Epithelial cell of esophagus (primary cell): ENCODE results near the gene ETS1.

Source experiments
- DNase-seq: peaks from one replicate; pipeline ENCODE4 v3.0.0; 2010; ENCODE audit warnings: low read depth
- H3K4me3 ChIP-seq: 2 replicates; pipeline ENCODE4 v1.5.1; 2011; ENCODE audit warnings: mild to moderate bottlenecking, low read length, control low read depth
- TF ChIP-seq, protein P1 (sequence below): IDR thresholded peaks from 2 replicates; pipeline ENCODE4 v1.5.1; 2011; ENCODE audit warnings: low read depth, mild to moderate bottlenecking, low read length, control low read depth, inconsistent platforms; ENCODE audit not compliant: insufficient read depth; ENCODE audit errors: missing control alignments

ETS1 gene

DNA sequence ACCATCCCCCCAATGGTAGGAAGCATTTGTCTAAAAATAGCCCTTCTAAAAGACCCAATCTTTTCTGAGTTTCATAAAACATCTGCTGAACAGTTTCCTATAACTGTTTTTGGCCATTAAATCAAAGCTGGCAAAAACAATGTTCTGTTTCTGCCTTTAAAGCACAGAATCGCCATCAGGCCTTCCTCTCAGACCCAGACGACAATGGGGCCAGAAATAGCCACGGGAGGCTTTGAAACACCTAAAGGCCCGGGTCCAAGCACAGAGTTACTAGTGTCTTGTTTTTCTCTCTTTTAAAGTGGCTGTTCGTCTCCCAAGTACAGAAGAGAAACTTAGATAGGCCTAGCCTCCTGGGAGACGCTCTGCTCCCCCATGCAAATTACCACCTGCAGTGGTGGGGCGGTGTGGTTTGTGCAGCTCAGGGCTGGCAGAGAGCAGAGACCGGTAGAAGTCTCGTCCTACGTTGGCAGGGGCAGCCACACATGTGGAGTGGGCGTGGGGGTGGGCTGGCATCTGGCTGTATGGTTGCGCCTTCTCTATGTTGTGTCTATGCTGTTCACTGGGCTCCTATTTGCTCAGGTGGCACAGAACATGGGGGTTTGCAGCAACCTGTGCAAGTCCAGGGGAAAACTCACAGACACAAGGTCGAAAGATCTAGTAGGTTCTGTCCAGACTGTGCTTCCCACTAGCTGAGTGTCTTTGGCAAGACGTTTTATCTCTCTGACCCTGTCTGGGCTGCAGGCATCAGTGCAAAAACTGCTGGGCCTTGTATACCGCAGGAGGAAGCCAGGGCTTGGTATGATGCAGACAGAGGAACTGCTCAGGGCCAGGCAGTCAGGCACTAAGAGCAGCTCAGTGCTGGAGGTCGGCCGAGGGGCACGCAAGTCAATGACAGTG lies 23.6 kb upstream of the ETS1 start:
- no peak for DNase-seq
- TF ChIP-seq, protein P1, sequence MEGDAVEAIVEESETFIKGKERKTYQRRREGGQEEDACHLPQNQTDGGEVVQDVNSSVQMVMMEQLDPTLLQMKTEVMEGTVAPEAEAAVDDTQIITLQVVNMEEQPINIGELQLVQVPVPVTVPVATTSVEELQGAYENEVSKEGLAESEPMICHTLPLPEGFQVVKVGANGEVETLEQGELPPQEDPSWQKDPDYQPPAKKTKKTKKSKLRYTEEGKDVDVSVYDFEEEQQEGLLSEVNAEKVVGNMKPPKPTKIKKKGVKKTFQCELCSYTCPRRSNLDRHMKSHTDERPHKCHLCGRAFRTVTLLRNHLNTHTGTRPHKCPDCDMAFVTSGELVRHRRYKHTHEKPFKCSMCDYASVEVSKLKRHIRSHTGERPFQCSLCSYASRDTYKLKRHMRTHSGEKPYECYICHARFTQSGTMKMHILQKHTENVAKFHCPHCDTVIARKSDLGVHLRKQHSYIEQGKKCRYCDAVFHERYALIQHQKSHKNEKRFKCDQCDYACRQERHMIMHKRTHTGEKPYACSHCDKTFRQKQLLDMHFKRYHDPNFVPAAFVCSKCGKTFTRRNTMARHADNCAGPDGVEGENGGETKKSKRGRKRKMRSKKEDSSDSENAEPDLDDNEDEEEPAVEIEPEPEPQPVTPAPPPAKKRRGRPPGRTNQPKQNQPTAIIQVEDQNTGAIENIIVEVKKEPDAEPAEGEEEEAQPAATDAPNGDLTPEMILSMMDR: no peak

DNA sequence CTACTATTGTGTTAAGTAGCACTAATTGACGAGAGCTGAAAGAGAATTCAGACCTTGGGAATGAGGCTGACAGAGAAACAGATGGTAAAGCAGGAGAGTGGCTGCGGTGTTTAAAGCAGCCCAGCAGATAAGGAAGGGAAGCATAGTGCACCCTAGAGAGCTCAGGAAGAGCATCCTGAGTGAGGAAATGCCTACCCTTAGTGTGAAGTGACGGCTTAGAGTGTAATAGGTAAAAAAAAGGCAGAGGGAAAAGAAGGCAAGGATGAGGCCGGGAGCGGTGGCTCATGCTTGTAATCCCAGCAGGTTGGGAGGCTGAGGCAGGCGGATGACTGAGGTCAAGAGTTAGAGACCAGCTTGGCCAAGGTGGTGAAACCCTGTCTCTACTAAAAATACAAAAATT lies 22.4 kb upstream of the ETS1 start:
- DNase-seq: no peak
- TF ChIP-seq, protein P1: no peak
- no peak overlapping the region for H3K4me3 ChIP-seq

More for the DNA sequence above, 23.6 kb upstream of the ETS1 start:
- no peak overlapping the region for H3K4me3 ChIP-seq

GRCh38 chr11:128608746-128609407 lies 21.5 kb upstream of the ETS1 start:
- no peak for DNase-seq
- no peak overlapping the region for H3K4me3 ChIP-seq
- TF ChIP-seq, protein P1: no peak

DNA sequence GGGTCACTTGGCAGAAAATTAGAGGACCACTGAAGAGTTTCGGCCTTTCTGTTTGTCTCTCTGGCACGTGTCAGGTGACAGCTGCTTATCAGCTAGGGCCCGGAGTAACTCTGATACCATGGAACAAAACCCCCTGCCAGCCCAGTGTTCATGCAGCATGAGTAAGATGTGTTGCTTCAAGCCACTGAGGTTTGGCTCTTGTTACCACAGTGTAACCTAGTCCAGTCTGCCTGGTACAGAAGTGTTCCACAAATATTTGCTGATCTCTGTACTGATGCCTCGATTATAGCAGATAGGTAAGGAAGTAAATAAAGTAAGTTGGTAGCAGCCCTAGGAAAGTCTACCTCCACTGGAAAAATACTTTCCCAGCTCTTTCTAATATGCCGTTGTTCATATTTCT lies 20.5 kb upstream of the ETS1 start:
- TF ChIP-seq, protein P1: no peak
- no peak for DNase-seq
- no peak overlapping the region for H3K4me3 ChIP-seq

DNA sequence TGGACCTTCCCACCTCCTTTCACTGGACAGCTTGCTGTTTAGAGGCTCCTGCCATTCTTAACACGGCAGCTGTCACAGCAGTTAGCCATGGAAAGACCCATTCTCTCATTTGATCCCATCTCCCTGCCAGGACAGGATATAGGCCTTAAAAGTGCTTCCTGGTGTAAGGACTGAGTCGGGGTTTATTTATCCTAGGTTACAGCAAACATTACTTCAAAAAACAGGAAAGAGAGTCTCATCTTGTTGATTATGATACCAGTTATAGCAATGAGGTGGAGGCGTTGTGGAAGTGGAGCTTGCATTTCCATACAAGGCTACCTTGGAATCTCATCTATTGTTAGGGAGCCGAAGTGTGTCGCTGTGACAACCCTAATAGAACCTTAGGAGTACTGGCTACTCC lies 17.4 kb upstream of the ETS1 start:
- H3K4me3 ChIP-seq: no peak overlapping the region
- TF ChIP-seq, protein P1: no peak
- DNase-seq: no peak

DNA sequence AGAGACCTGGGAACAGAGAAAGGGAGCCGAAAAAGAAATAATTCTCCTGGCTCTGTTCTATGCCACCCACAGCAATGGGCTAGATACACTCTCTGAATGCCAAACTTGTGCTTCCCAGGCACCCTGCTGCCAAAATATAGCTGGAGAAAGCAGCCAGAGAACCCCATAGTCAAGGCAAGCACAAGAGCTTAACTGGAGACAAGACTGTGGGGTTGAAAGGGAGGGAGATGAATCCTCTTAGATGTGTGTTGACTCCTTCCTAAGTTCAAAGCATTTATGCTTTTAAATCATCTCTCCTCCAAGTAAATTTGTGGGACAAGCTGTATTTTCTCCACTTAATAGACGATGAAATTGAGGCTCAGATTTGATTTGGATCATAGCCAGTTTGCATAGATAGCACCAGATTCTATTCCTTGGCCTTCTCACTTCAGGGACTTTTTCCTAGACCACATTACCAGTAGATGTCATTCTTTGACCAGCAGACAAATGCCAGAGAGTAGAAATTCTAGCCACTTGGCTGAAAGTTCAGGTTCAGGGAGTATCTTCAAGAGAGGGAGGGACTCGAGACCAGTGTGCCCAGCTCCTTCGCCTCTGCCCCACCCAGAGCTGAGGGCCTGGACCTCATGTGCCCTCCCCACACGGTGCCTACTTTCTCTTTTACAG lies 16.5 kb upstream of the ETS1 start:
- no peak for DNase-seq
- no peak overlapping the region for H3K4me3 ChIP-seq
- TF ChIP-seq, protein P1: no peak
